ENCODE data around the gene RCL1. TPM values are rescaled to one million over a fixed set of nuclear protein-coding genes. Genes with fewer than 3 reads are reported as not detected.

RCL1 gene
- total and polyA plus RNA-seq, 2 of the 13 experiments (the other 11 are each of a cell fraction or from before 2014, with no cell fraction given), result 22.3 to 31.6 TPM

- DNase-seq (ENCODE audit: low spot score) (no peak), ATAC-seq (no peak), FAIRE-seq (no peak)
- BruUV-seq (replicated peaks), result no TSS peak
- Histone ChIP-seq H3K79me2 (ENCODE audit: insufficient read depth, low read length) (peaks cover 87% of the 10 kb centered on the region), H4K20me1 (ENCODE audit: insufficient read depth, low read length) (no peaks in the 10 kb centered on the region), H3K4me3 (replicated peaks in 1 of 3; ENCODE audit: insufficient read depth in 1 of 3, low read depth in 2 of 3, low read length in 3 of 3) (no peak overlapping the region), H3K4me1 (ENCODE audit: insufficient read depth, low read length) (no peaks in the 10 kb centered on the region), H3K27me3 (ENCODE audit: control insufficient read depth in 1 of 2, insufficient read depth in 2 of 2, low read length in 2 of 2) (no peaks in the 10 kb centered on the region), H3K9ac (ENCODE audit: insufficient read depth, low read depth, low read length) (no peak overlapping the region), H3K4me2 (ENCODE audit: low read depth, low read length) (no peak overlapping the region), H3K36me3 (replicated peaks in 1 of 2; ENCODE audit: control insufficient read depth in 1 of 2, insufficient read depth in 2 of 2, low read length in 2 of 2) (no peaks in the 10 kb centered on the region), H3K9me3 (ENCODE audit: low read length) (peaks cover 13% of the 10 kb centered on the region; the same call in 1 of the 2 replicates), H2AFZ (ENCODE audit: low read length) (no peak overlapping the region), H3K27ac (ENCODE audit: extremely low read length, insufficient read depth, low read length) (no peak overlapping the region)
- in situ Hi-C loops (cut with HindIII; ENCODE audit: extremely low pct_ligation_motif_present, low pct_unique_long_range_greater_than_20kb) (no loop called here), intact Hi-C loops (cut with micrococcal nuclease; ENCODE audit: unreplicated experiment) (no loop called here)
- WGBS (ENCODE audit: low lambda C conversion rate), result 95% methylated on average over 2 of the region's 3 CpGs
- ChIA-PET POLR2A (interaction anchor here (0.8 to 0.9 kb wide), 2 partner anchors 34 kb away, joined by 3 read pairs; no protein-coding TSS in a partner anchor), CTCF (ENCODE audit: low intra/inter-chr PET ratio, low total read pairs) (no interaction called here)
- TF ChIP-seq NR0B2 (CRISPR knock-in tag; IDR thresholded peaks at IDR 0.05), result no peak
- no peak for TF ChIP-seq POLR2A (IDR thresholded peaks at IDR 0.05; ENCODE audit: insufficient read depth in 1 of 2, low read depth in 2 of 2, low read length in 2 of 2)
- TF ChIP-seq ZNF574 (CRISPR knock-in tag; IDR thresholded peaks at IDR 0.05), result no peak
- TF ChIP-seq SMAD9 (CRISPR knock-in tag; IDR thresholded peaks at IDR 0.05), result no peak
- TF ChIP-seq TIGD3 (CRISPR knock-in tag; IDR thresholded peaks at IDR 0.05; ENCODE audit: borderline replicate concordance), result no peak
- no peak for TF ChIP-seq SNAPC2 (CRISPR knock-in tag; IDR thresholded peaks at IDR 0.05)
- TF ChIP-seq GRHL1 (CRISPR knock-in tag; conservative IDR thresholded peaks at IDR 0.05), result no peak
- TF ChIP-seq SNAPC4 (CRISPR knock-in tag; IDR thresholded peaks at IDR 0.05), result no peak
- no peak for TF ChIP-seq NRL (CRISPR knock-in tag; IDR thresholded peaks at IDR 0.05; ENCODE audit: borderline replicate concordance)
- TF ChIP-seq ARNTL (CRISPR knock-in tag; IDR thresholded peaks at IDR 0.05), result no peak
- TF ChIP-seq ZFY (CRISPR knock-in tag; IDR thresholded peaks at IDR 0.05), result no peak
- TF ChIP-seq THYN1 (CRISPR knock-in tag; IDR thresholded peaks at IDR 0.05; ENCODE audit: borderline replicate concordance, low read depth), result no peak
Observed at GRCh38 chr9:4805191-4805918, 12.6 kb downstream of the RCL1 start.

All from HepG2 (cell line).